ENCODE measurements around the gene NABP2.
A peak's percentile ranks its signal among the peaks of the same experiment; 100 is the strongest.

Gene NABP2

GRCh38 chr12:56213878-56214277 lies 10.3 kb upstream of the NABP2 start:
- Histone ChIP-seq H3K27me3 (ENCODE audit: control insufficient read depth in 1 of 2, insufficient read depth in 2 of 2, low read length in 2 of 2) (no peaks in the 10 kb centered on the region), H3K36me3 (ENCODE audit: control insufficient read depth in 2 of 2, insufficient read depth in 2 of 2, low read length in 2 of 2) (peaks cover 48 to 49% of the 10 kb centered on the region in 2 donors), H3K4me3 (ENCODE audit: low read length in 2 of 2) (no peak overlapping the region), H3K9ac (ENCODE audit: low read length in 2 of 2) (no peak overlapping the region), H3K27ac (ENCODE audit: low read length) (no peak overlapping the region), H3K4me1 (ENCODE audit: control insufficient read depth, insufficient read depth, low read length) (no peaks in the 10 kb centered on the region), H3K9me3 (ENCODE audit: control insufficient read depth in 2 of 2, low read length in 2 of 2) (no peaks in the 10 kb centered on the region)

- Histone ChIP-seq H3K27ac (ENCODE audit: low read length) (no peak overlapping the region), H3K9ac (ENCODE audit: low read length in 2 of 2) (peak overlapping the region in 1 of 2 donors; percentile 5), H3K27me3 (ENCODE audit: control insufficient read depth in 1 of 2, insufficient read depth in 2 of 2, low read length in 2 of 2) (no peaks in the 10 kb centered on the region), H3K4me1 (ENCODE audit: control insufficient read depth, insufficient read depth, low read length) (peaks cover 17% of the 10 kb centered on the region), H3K36me3 (ENCODE audit: control insufficient read depth in 2 of 2, insufficient read depth in 2 of 2, low read length in 2 of 2) (peaks cover 37% of the 10 kb centered on the region in 2 donors), H3K9me3 (ENCODE audit: control insufficient read depth in 2 of 2, low read length in 2 of 2) (no peaks in the 10 kb centered on the region), H3K4me3 (ENCODE audit: low read length in 2 of 2) (no peak overlapping the region)
Observed at GRCh38 chr12:56216461-56216860, 7.7 kb upstream of the NABP2 start.

GRCh38 chr12:56219840-56220239 lies 4.3 kb upstream of the NABP2 start:
- Histone ChIP-seq H3K27ac (ENCODE audit: low read length) (no peak overlapping the region), H3K4me1 (ENCODE audit: control insufficient read depth, insufficient read depth, low read length) (peaks cover 41% of the 10 kb centered on the region), H3K4me3 (ENCODE audit: low read length in 2 of 2) (no peak overlapping the region), H3K36me3 (ENCODE audit: control insufficient read depth in 2 of 2, insufficient read depth in 2 of 2, low read length in 2 of 2) (peaks cover 11 to 12% of the 10 kb centered on the region in 2 donors), H3K27me3 (ENCODE audit: control insufficient read depth in 1 of 2, insufficient read depth in 2 of 2, low read length in 2 of 2) (no peaks in the 10 kb centered on the region), H3K9ac (ENCODE audit: low read length in 2 of 2) (no peak overlapping the region), H3K9me3 (ENCODE audit: control insufficient read depth in 2 of 2, low read length in 2 of 2) (no peaks in the 10 kb centered on the region)

GRCh38 chr12:56220611-56221231 lies 3.4 kb upstream of the NABP2 start:
- Histone ChIP-seq H3K27me3 (ENCODE audit: control insufficient read depth in 1 of 2, insufficient read depth in 2 of 2, low read length in 2 of 2) (no peaks in the 10 kb centered on the region), H3K27ac (ENCODE audit: low read length) (peak overlapping the region; percentile 97), H3K9ac (ENCODE audit: low read length in 2 of 2) (peak overlapping the region; percentile 92 to 93), H3K36me3 (ENCODE audit: control insufficient read depth in 2 of 2, insufficient read depth in 2 of 2, low read length in 2 of 2) (peaks cover 5 to 12% of the 10 kb centered on the region in 2 donors), H3K4me3 (ENCODE audit: low read length in 2 of 2) (peak overlapping the region; percentile 85 to 87), H3K9me3 (ENCODE audit: control insufficient read depth in 2 of 2, low read length in 2 of 2) (no peaks in the 10 kb centered on the region), H3K4me1 (ENCODE audit: control insufficient read depth, insufficient read depth, low read length) (peaks cover 46% of the 10 kb centered on the region)

GRCh38 chr12:56221232-56221756 lies 2.8 kb upstream of the NABP2 start:
- peaks cover 46% of the 10 kb centered on the region for H3K4me1 ChIP-seq (ENCODE audit: control insufficient read depth, insufficient read depth, low read length)
- H3K9me3 ChIP-seq (ENCODE audit: control insufficient read depth in 2 of 2, low read length in 2 of 2): no peaks in the 10 kb centered on the region

GRCh38 chr12:56221757-56222530 lies 2.2 kb upstream of the NABP2 start, which contains the start of gene RNF41:
RNF41 (minus strand) TSS chr12:56221922; CDS start chr12:56214047, 7,875 bp downstream.
- peak within 1 kb of the TSS; percentile 85 to 87 for H3K4me3 ChIP-seq (ENCODE audit: low read length in 2 of 2)
- H3K27me3 ChIP-seq (ENCODE audit: control insufficient read depth in 1 of 2, insufficient read depth in 2 of 2, low read length in 2 of 2): no peaks in the 10 kb centered on the region
- peak within 1 kb of the TSS; percentile 97 for H3K27ac ChIP-seq (ENCODE audit: low read length)
- H3K4me1 ChIP-seq (ENCODE audit: control insufficient read depth, insufficient read depth, low read length): peaks cover 46% of the 10 kb centered on the region
- no peaks in the 10 kb centered on the region for H3K9me3 ChIP-seq (ENCODE audit: control insufficient read depth in 2 of 2, low read length in 2 of 2)
- H3K36me3 ChIP-seq (ENCODE audit: control insufficient read depth in 2 of 2, insufficient read depth in 2 of 2, low read length in 2 of 2): peaks cover 0 to 7% of the 10 kb centered on the region in 2 donors
- peak within 1 kb of the TSS; percentile 92 to 93 for H3K9ac ChIP-seq (ENCODE audit: low read length in 2 of 2)

More at GRCh38 chr12:56221232-56221756, 2.8 kb upstream of the NABP2 start:
- Histone ChIP-seq H3K9ac (ENCODE audit: low read length in 2 of 2) (peak overlapping the region; percentile 92 to 93), H3K27ac (ENCODE audit: low read length) (peak overlapping the region; percentile 97), H3K27me3 (ENCODE audit: control insufficient read depth in 1 of 2, insufficient read depth in 2 of 2, low read length in 2 of 2) (no peaks in the 10 kb centered on the region), H3K4me3 (ENCODE audit: low read length in 2 of 2) (peak overlapping the region; percentile 85 to 87), H3K36me3 (ENCODE audit: control insufficient read depth in 2 of 2, insufficient read depth in 2 of 2, low read length in 2 of 2) (peaks cover 4 to 11% of the 10 kb centered on the region in 2 donors)

GRCh38 chr12:56222531-56222895 lies 1.6 kb upstream of the NABP2 start:
- Histone ChIP-seq H3K4me3 (ENCODE audit: low read length in 2 of 2) (peak overlapping the region; percentile 85 to 87), H3K27me3 (ENCODE audit: control insufficient read depth in 1 of 2, insufficient read depth in 2 of 2, low read length in 2 of 2) (no peaks in the 10 kb centered on the region), H3K4me1 (ENCODE audit: control insufficient read depth, insufficient read depth, low read length) (peaks cover 46% of the 10 kb centered on the region), H3K9me3 (ENCODE audit: control insufficient read depth in 2 of 2, low read length in 2 of 2) (no peaks in the 10 kb centered on the region), H3K27ac (ENCODE audit: low read length) (peak overlapping the region; percentile 97), H3K36me3 (ENCODE audit: control insufficient read depth in 2 of 2, insufficient read depth in 2 of 2, low read length in 2 of 2) (peaks cover 0 to 7% of the 10 kb centered on the region in 2 donors), H3K9ac (ENCODE audit: low read length in 2 of 2) (peak overlapping the region; percentile 92 to 93)

- peaks cover 46% of the 10 kb centered on the region for H3K4me1 ChIP-seq (ENCODE audit: control insufficient read depth, insufficient read depth, low read length)
- peak overlapping the region; percentile 55 to 74 for H3K9ac ChIP-seq (ENCODE audit: low read length in 2 of 2)
- no peaks in the 10 kb centered on the region for H3K9me3 ChIP-seq (ENCODE audit: control insufficient read depth in 2 of 2, low read length in 2 of 2)
- H3K36me3 ChIP-seq (ENCODE audit: control insufficient read depth in 2 of 2, insufficient read depth in 2 of 2, low read length in 2 of 2): peaks cover 0 to 7% of the 10 kb centered on the region in 2 donors
- H3K27me3 ChIP-seq (ENCODE audit: control insufficient read depth in 1 of 2, insufficient read depth in 2 of 2, low read length in 2 of 2): no peaks in the 10 kb centered on the region
- H3K27ac ChIP-seq (ENCODE audit: low read length): peak overlapping the region; percentile 84
- H3K4me3 ChIP-seq (ENCODE audit: low read length in 2 of 2): peak overlapping the region; percentile 72 to 84
Observed at GRCh38 chr12:56223571-56224101, 506 bp upstream of the NABP2 start.

- peaks cover 0 to 10% of the 10 kb centered on the region in 2 donors for H3K36me3 ChIP-seq (ENCODE audit: control insufficient read depth in 2 of 2, insufficient read depth in 2 of 2, low read length in 2 of 2)
- no peaks in the 10 kb centered on the region for H3K9me3 ChIP-seq (ENCODE audit: control insufficient read depth in 2 of 2, low read length in 2 of 2)
- H3K4me1 ChIP-seq (ENCODE audit: control insufficient read depth, insufficient read depth, low read length): peaks cover 40% of the 10 kb centered on the region
- peak overlapping the region; percentile 81 to 88 for H3K9ac ChIP-seq (ENCODE audit: low read length in 2 of 2)
- peak overlapping the region; percentile 84 to 89 for H3K4me3 ChIP-seq (ENCODE audit: low read length in 2 of 2)
- H3K27ac ChIP-seq (ENCODE audit: low read length): peak overlapping the region; percentile 84
- H3K27me3 ChIP-seq (ENCODE audit: control insufficient read depth in 1 of 2, insufficient read depth in 2 of 2, low read length in 2 of 2): no peaks in the 10 kb centered on the region
Observed at GRCh38 chr12:56224954-56225353, 812 bp downstream of the NABP2 start.

GRCh38 chr12:56229082-56229481 lies 4.9 kb downstream of the NABP2 start:
- Histone ChIP-seq H3K9me3 (ENCODE audit: control insufficient read depth in 2 of 2, low read length in 2 of 2) (no peaks in the 10 kb centered on the region), H3K4me3 (ENCODE audit: low read length in 2 of 2) (no peak overlapping the region), H3K36me3 (ENCODE audit: control insufficient read depth in 2 of 2, insufficient read depth in 2 of 2, low read length in 2 of 2) (peaks cover 0 to 10% of the 10 kb centered on the region in 2 donors), H3K4me1 (ENCODE audit: control insufficient read depth, insufficient read depth, low read length) (peaks cover 9% of the 10 kb centered on the region), H3K27me3 (ENCODE audit: control insufficient read depth in 1 of 2, insufficient read depth in 2 of 2, low read length in 2 of 2) (no peaks in the 10 kb centered on the region), H3K9ac (ENCODE audit: low read length in 2 of 2) (no peak overlapping the region), H3K27ac (ENCODE audit: low read length) (no peak overlapping the region)
